PC-3 (cell line): ENCODE measurements around the gene SHISA6.

ENCODE experiments used
- CTCF ChIP-seq: fragments of 300-600 bp; sonication (generic); conservative IDR thresholded peaks from 2 replicates; pipeline ENCODE4 v1.5.1; 2017; ENCODE audit warnings: antibody characterized with exemption, low read depth, mild to moderate bottlenecking, low read length
- EZH2 ChIP-seq: fragments of 300-600 bp; sonication (generic); IDR thresholded peaks from one replicate; pipeline ENCODE4 v1.6.1; 2017; ENCODE audit warnings: antibody characterized with exemption, mild to moderate bottlenecking, low read length; ENCODE audit not compliant: unreplicated experiment
- EZH2phosphoT487 ChIP-seq: fragments of 300-600 bp; sonication (generic); IDR thresholded peaks from 2 replicates; pipeline ENCODE4 v1.6.1; 2018; ENCODE audit warnings: mild to moderate bottlenecking, antibody characterized with exemption, low read length, borderline replicate concordance

- TF ChIP-seq CTCF (no peak), EZH2 (no peak), EZH2phosphoT487 (no peak)
Observed at GRCh38 chr17:11559601-11560000, 318.6 kb downstream of the SHISA6 start.
